Panc1 (cell line): ENCODE results near the gene DYRK3. TPM values are rescaled to one million over a fixed set of nuclear protein-coding genes. Genes with fewer than 3 reads are reported as not detected.

ENCODE experiments used
- ATAC-seq: fragments of 200-7000 bp; cut with Tn5 transposase; 2 replicates; pipeline ENCODE4 v1.9.1; 2020; ENCODE audit warnings: mild to moderate bottlenecking, moderate library complexity
- BruUV-seq: library from RNA; stranded (reverse); fragments of 400-500 nt; replicated peaks from 2 replicates; lab custom pipeline; 2021; lab: Mats Ljungman, UMichigan
- CTCF ChIA-PET: fragments of 300-600 bp; sonication (Branson Sonifier 250); formaldehyde crosslinking; loops from one replicate; lab custom pipeline; 2022; ENCODE audit warnings: antibody characterized with exemption; lab: Charles Lee
- POLR2A ChIA-PET: fragments of 300-600 bp; sonication (Branson Sonifier 250); formaldehyde crosslinking; loops from one replicate; lab custom pipeline; 2022; ENCODE audit warnings: antibody characterized with exemption; lab: Charles Lee
- DNase-seq: peaks from one replicate; pipeline ENCODE4 v3.0.0-alpha.2; 2010; ENCODE audit warnings: low read depth, low spot score
- H3K27ac ChIP-seq: 2 replicates; pipeline ENCODE4 v1.5.1; 2011; ENCODE audit warnings: mild to moderate bottlenecking, low read length, inconsistent platforms
- H3K27me3 ChIP-seq: fragments of 200-500 bp; sonication (Bioruptor generic); 2 replicates; pipeline ENCODE4 v1.6.0; 2014; ENCODE audit warnings: low read length, inconsistent platforms; ENCODE audit not compliant: control insufficient read depth, insufficient read depth
- H3K36me3 ChIP-seq: fragments of 200-500 bp; sonication (Bioruptor generic); 2 replicates; pipeline ENCODE4 v1.5.1; 2014; ENCODE audit warnings: inconsistent platforms, mild to moderate bottlenecking, low read length, moderate library complexity; ENCODE audit not compliant: control insufficient read depth, insufficient read depth
- H3K4me1 ChIP-seq: 2 replicates; pipeline ENCODE4 v1.5.1; 2011; ENCODE audit warnings: inconsistent platforms, mild to moderate bottlenecking, low read length, moderate library complexity; ENCODE audit not compliant: control insufficient read depth, insufficient read depth
- H3K4me3 ChIP-seq, 2 experiments: 2 replicates each; pipeline ENCODE4 v1.5.1; 2011 to 2012; ENCODE audit warnings: low read depth in 2 of 2, low read length in 2 of 2, mild to moderate bottlenecking in 2 of 2, inconsistent platforms in 1 of 2, moderate library complexity in 1 of 2
- H3K9me3 ChIP-seq: fragments of 200-500 bp; sonication (Bioruptor generic); 2 replicates; pipeline ENCODE4 v1.5.1; 2014; ENCODE audit warnings: low read depth, mild to moderate bottlenecking, inconsistent platforms, low read length, moderate library complexity; ENCODE audit not compliant: control insufficient read depth, insufficient read depth
- POLR2AphosphoS5 ChIP-seq: IDR thresholded peaks from 2 replicates; pipeline ENCODE4 v1.6.1; 2012; ENCODE audit warnings: mild to moderate bottlenecking, low read depth, low read length, moderate library complexity
- SIN3A ChIP-seq: IDR thresholded peaks from 2 replicates; pipeline ENCODE4 v1.6.1; 2012; ENCODE audit warnings: low read depth, mild to moderate bottlenecking, low read length, moderate library complexity, borderline replicate concordance; ENCODE audit not compliant: insufficient read depth
- TCF7L2 ChIP-seq: IDR thresholded peaks from 2 replicates; pipeline ENCODE4 v1.6.1; 2011; ENCODE audit warnings: mild to moderate bottlenecking, low read depth, low read length, inconsistent platforms
- in situ Hi-C: cut with HindIII; loops from 2 replicates; pipeline ENCODE4 v1.10.0; 2016; ENCODE audit warnings: low sequenced_read_pairs, low pct_unique_long_range_greater_than_20kb
- intact Hi-C: fragments of 100-400 bp; cut with micrococcal nuclease; formaldehyde crosslinking; loops from one replicate; pipeline ENCODE4 v1.10.0; 2022; ENCODE audit not compliant: unreplicated experiment
- total RNA-seq: library from RNA; stranded (reverse); gene quantifications from one replicate; pipeline ENCODE4 v1.2.1, GENCODE V29; 2021; ENCODE audit not compliant: unreplicated experiment
- TF ChIP-seq, protein P1 (sequence below), 2 experiments: IDR thresholded peaks; 2 replicates each; pipeline ENCODE4 v1.6.1; 2011 to 2012; ENCODE audit warnings: low read depth in 2 of 2, control low read depth in 1 of 2, low read length in 1 of 2, mild to moderate bottlenecking in 1 of 2, moderate library complexity in 1 of 2; ENCODE audit not compliant: insufficient read depth in 1 of 2
- TF ChIP-seq, protein P2 (sequence below): fragments of 450-650 bp; IDR thresholded peaks from 2 replicates; pipeline ENCODE4 v1.5.1; 2017; ENCODE audit warnings: mild to moderate bottlenecking

Gene DYRK3
- total RNA-seq, 1 experiment from 2014 or later, result 12.0 TPM

DNA sequence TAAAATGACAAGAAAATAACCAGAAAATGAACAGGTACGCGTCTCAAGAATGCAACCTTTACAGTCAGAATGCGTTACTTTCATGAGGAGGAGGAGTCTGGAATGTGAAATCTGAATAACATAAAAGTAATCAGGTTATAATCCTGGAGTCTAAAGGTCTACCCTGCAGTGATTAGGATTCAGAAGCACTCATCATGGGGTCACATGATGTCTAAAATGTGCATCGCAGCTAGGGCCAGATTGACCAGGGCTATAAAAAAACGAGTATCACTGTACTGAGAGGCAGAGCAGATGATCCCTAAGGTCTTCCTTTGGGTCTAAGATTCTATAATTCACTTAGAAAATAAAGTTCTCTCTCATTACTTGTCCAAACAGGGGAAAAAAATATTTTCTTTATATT lies 30.5 kb upstream of the DYRK3 start:
- in situ Hi-C loops, result no loop called here
- CTCF ChIA-PET, result no interaction called here
- no peak for DNase-seq

DNA sequence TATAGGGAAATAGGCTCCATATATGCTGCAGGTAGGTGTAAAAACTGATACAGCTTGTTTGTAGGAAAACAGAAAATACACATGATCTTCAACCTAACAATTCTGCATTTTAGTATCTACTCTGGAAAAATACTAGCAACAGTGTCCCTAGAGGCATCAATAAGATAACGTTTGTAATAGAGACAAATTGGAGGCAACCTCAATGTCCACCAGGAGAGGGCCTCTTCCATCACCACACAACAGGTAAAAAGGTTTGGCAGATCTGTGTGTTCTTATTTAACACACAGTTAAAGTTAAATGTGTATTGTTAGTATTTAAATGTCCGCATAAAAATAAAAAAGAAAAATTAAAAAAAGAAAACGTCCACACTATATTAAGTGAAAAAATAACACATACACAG lies 28.5 kb upstream of the DYRK3 start:
- POLR2A ChIA-PET, result no interaction called here
- H3K4me3 ChIP-seq, result no peak overlapping the region
- 0 out of 2 replicates have a peak, but pooled peaks cover 5% of the 10 kb centered on the region for H3K4me1 ChIP-seq
- no peaks in the 10 kb centered on the region for H3K9me3 ChIP-seq
- peaks cover 9% of the 10 kb centered on the region; the same call in 1 of the 2 replicates for H3K36me3 ChIP-seq
- intact Hi-C loops (loop anchor here (2.0 to 5.0 kb wide), 2 partner anchors 58 to 305 kb away; no protein-coding TSS in a partner anchor), in situ Hi-C loops (no loop called here)
- BruUV-seq, result no TSS peak
- CTCF ChIA-PET, result no interaction called here
- DNase-seq (no peak), ATAC-seq (peak; percentile 75)
- H3K27ac ChIP-seq, result no peak overlapping the region
- TF ChIP-seq, protein P1, sequence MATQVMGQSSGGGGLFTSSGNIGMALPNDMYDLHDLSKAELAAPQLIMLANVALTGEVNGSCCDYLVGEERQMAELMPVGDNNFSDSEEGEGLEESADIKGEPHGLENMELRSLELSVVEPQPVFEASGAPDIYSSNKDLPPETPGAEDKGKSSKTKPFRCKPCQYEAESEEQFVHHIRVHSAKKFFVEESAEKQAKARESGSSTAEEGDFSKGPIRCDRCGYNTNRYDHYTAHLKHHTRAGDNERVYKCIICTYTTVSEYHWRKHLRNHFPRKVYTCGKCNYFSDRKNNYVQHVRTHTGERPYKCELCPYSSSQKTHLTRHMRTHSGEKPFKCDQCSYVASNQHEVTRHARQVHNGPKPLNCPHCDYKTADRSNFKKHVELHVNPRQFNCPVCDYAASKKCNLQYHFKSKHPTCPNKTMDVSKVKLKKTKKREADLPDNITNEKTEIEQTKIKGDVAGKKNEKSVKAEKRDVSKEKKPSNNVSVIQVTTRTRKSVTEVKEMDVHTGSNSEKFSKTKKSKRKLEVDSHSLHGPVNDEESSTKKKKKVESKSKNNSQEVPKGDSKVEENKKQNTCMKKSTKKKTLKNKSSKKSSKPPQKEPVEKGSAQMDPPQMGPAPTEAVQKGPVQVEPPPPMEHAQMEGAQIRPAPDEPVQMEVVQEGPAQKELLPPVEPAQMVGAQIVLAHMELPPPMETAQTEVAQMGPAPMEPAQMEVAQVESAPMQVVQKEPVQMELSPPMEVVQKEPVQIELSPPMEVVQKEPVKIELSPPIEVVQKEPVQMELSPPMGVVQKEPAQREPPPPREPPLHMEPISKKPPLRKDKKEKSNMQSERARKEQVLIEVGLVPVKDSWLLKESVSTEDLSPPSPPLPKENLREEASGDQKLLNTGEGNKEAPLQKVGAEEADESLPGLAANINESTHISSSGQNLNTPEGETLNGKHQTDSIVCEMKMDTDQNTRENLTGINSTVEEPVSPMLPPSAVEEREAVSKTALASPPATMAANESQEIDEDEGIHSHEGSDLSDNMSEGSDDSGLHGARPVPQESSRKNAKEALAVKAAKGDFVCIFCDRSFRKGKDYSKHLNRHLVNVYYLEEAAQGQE (IDR thresholded peaks at IDR 0.05; ENCODE audit: insufficient read depth in 1 of 2, low read depth in 2 of 2, low read length in 1 of 2), result no peak
- TF ChIP-seq, protein P2, sequence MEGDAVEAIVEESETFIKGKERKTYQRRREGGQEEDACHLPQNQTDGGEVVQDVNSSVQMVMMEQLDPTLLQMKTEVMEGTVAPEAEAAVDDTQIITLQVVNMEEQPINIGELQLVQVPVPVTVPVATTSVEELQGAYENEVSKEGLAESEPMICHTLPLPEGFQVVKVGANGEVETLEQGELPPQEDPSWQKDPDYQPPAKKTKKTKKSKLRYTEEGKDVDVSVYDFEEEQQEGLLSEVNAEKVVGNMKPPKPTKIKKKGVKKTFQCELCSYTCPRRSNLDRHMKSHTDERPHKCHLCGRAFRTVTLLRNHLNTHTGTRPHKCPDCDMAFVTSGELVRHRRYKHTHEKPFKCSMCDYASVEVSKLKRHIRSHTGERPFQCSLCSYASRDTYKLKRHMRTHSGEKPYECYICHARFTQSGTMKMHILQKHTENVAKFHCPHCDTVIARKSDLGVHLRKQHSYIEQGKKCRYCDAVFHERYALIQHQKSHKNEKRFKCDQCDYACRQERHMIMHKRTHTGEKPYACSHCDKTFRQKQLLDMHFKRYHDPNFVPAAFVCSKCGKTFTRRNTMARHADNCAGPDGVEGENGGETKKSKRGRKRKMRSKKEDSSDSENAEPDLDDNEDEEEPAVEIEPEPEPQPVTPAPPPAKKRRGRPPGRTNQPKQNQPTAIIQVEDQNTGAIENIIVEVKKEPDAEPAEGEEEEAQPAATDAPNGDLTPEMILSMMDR, result peak; percentile 66; the same call in 1 of the 2 replicates
- H3K27me3 ChIP-seq, result no peaks in the 10 kb centered on the region

More for the DNA sequence above, 30.5 kb upstream of the DYRK3 start:
- Histone ChIP-seq H3K9me3 (no peaks in the 10 kb centered on the region), H3K36me3 (peaks cover 5% of the 10 kb centered on the region; the same call in 1 of the 2 replicates), H3K4me1 (no peaks in the 10 kb centered on the region), H3K27ac (no peak overlapping the region), H3K27me3 (no peaks in the 10 kb centered on the region), H3K4me3 (no peak overlapping the region)
- no peak for ATAC-seq
- intact Hi-C loops, result loop anchor here (5.0 kb wide), 1 partner anchor 307 kb away; no protein-coding TSS in a partner anchor
- BruUV-seq, result no TSS peak
- POLR2A ChIA-PET, result no interaction called here
- no peak for TF ChIP-seq TCF7L2
- TF ChIP-seq POLR2AphosphoS5, result no peak
- TF ChIP-seq, protein P1 (IDR thresholded peaks at IDR 0.05; ENCODE audit: insufficient read depth in 1 of 2, low read depth in 2 of 2, low read length in 1 of 2), result no peak
- TF ChIP-seq SIN3A, result no peak
- TF ChIP-seq, protein P2, result no peak
